Fibroblast of skin of right quadriceps (primary cell): Measurements from ENCODE around the gene JADE2.
A peak's percentile ranks its signal among the peaks of the same experiment; 100 is the strongest.
"Not testable (repeated sequence)": the region's sequence is repeated elsewhere in the genome, so short reads cannot be mapped to it uniquely, and the experiment has no call there.

Experiments used
- DNase-seq: peaks from one replicate; pipeline ENCODE4 v3.0.0-alpha.2; 2013

The JADE2 gene

GRCh38 chr5:134508521-134509195 is 16.8 kb upstream of the JADE2 start:
- DNase-seq: no peak

- DNase-seq: peak; percentile 62
These were observed 16.0 kb upstream of the JADE2 start for GRCh38 chr5:134509308-134510040.

GRCh38 chr5:134510970-134511795 is 14.3 kb upstream of the JADE2 start:
- peak; percentile 57 for DNase-seq

- peak; percentile 45 for DNase-seq
These were observed 13.4 kb upstream of the JADE2 start for GRCh38 chr5:134511796-134512660.

GRCh38 chr5:134512661-134512999 is 12.8 kb upstream of the JADE2 start:
- DNase-seq: no peak

- DNase-seq: no peak
These were observed 9.7 kb upstream of the JADE2 start for GRCh38 chr5:134515801-134516200.

- DNase-seq: not testable (repeated sequence)
These were observed 8.5 kb upstream of the JADE2 start for GRCh38 chr5:134516984-134517383.

GRCh38 chr5:134517553-134517952 is 7.9 kb upstream of the JADE2 start:
- DNase-seq: no peak

- no peak for DNase-seq
These were observed 5.5 kb upstream of the JADE2 start for GRCh38 chr5:134519989-134520388.

- DNase-seq: no peak
These were observed 3.6 kb upstream of the JADE2 start for GRCh38 chr5:134521841-134522240.

GRCh38 chr5:134523543-134524271 is 1.8 kb upstream of the JADE2 start:
- no peak for DNase-seq

GRCh38 chr5:134524272-134524825 is 1.1 kb upstream of the JADE2 start:
- peak; percentile 67 for DNase-seq

GRCh38 chr5:134525683-134526482 is 413 bp downstream of the JADE2 start:
- peak; percentile 80 for DNase-seq

- no peak for DNase-seq
These were observed 1.1 kb downstream of the JADE2 start for GRCh38 chr5:134526483-134527155.

- peak; percentile 84 for DNase-seq
These were observed 1.9 kb downstream of the JADE2 start for GRCh38 chr5:134527156-134527960.

- DNase-seq: no peak
These were observed 2.5 kb downstream of the JADE2 start for GRCh38 chr5:134527961-134528424.

GRCh38 chr5:134528556-134528955 is 3.1 kb downstream of the JADE2 start:
- DNase-seq: no peak

GRCh38 chr5:134529460-134529859 is 4.0 kb downstream of the JADE2 start:
- DNase-seq: no peak
